Neural progenitor cell (in vitro differentiated cells): ENCODE data around the gene GAS1. TPM values are rescaled to one million over a fixed set of nuclear protein-coding genes. Genes with fewer than 3 reads are reported as not detected.

ENCODE experiments used
- DNase-seq: peaks from one replicate; pipeline ENCODE4 v3.0.0-alpha.2; 2016; ENCODE audit warnings: low spot score
- H2AFZ ChIP-seq: fragments of 200-600 bp; sonication (generic); replicated peaks from 2 replicates; pipeline ENCODE4 v1.6.1; 2016; ENCODE audit warnings: antibody characterized with exemption
- H3F3A ChIP-seq: fragments of 200-600 bp; sonication (generic); 2 replicates; pipeline ENCODE4 v1.6.1; 2016; ENCODE audit warnings: antibody characterized with exemption, low read depth
- H3K27ac ChIP-seq: fragments of 200-600 bp; sonication (generic); 2 replicates; pipeline ENCODE4 v1.5.1; 2016; ENCODE audit warnings: mild to moderate bottlenecking
- H3K27me3 ChIP-seq: fragments of 200-600 bp; sonication (generic); 2 replicates; pipeline ENCODE4 v1.6.1; 2016; ENCODE audit warnings: mild to moderate bottlenecking, moderate library complexity
- H3K36me3 ChIP-seq: fragments of 200-600 bp; sonication (generic); 2 replicates; pipeline ENCODE4 v1.5.1; 2016
- H3K4me1 ChIP-seq: fragments of 200-600 bp; sonication (generic); 2 replicates; pipeline ENCODE4 v1.6.1; 2016; ENCODE audit warnings: mixed run types
- H3K4me2 ChIP-seq: fragments of 200-600 bp; sonication (generic); 2 replicates; pipeline ENCODE4 v1.6.1; 2016
- H3K4me3 ChIP-seq: fragments of 200-600 bp; sonication (generic); 2 replicates; pipeline ENCODE4 v1.5.1; 2016
- H3K79me2 ChIP-seq: fragments of 200-600 bp; sonication (generic); 2 replicates; pipeline ENCODE4 v1.6.1; 2016; ENCODE audit warnings: low read depth
- H3K9ac ChIP-seq: fragments of 200-600 bp; sonication (generic); 2 replicates; pipeline ENCODE4 v1.6.1; 2016
- H3K9me3 ChIP-seq: fragments of 200-600 bp; sonication (generic); 2 replicates; pipeline ENCODE4 v1.5.1; 2016; ENCODE audit warnings: low read depth
- H4K20me1 ChIP-seq: fragments of 200-600 bp; sonication (generic); 2 replicates; pipeline ENCODE4 v1.6.1; 2016; ENCODE audit warnings: low read depth
- H3K27ac Mint-ChIP-seq: 3 replicates; pipeline ENCODE4 v1.8.0; 2021; ENCODE audit warnings: mixed read lengths
- H3K27me3 Mint-ChIP-seq: 2 replicates; pipeline ENCODE4 v1.8.0; 2022; ENCODE audit warnings: low read depth, mild to moderate bottlenecking, inconsistent platforms, moderate library complexity, mixed read lengths; ENCODE audit not compliant: insufficient read depth
- H3K36me3 Mint-ChIP-seq: 3 replicates; pipeline ENCODE4 v1.8.0; 2021; ENCODE audit warnings: mixed read lengths
- H3K4me1 Mint-ChIP-seq: 3 replicates; pipeline ENCODE4 v1.8.0; 2021; ENCODE audit warnings: mixed read lengths
- H3K4me3 Mint-ChIP-seq: 3 replicates; pipeline ENCODE4 v1.8.0; 2021; ENCODE audit warnings: mild to moderate bottlenecking, moderate library complexity, mixed read lengths
- H3K9me3 Mint-ChIP-seq: 3 replicates; pipeline ENCODE4 v1.8.0; 2020; ENCODE audit warnings: mixed read lengths
- EZH2 ChIP-seq: fragments of 200-600 bp; sonication (generic); IDR thresholded peaks from 2 replicates; pipeline ENCODE4 v1.6.1; 2017; ENCODE audit warnings: antibody characterized with exemption, mild to moderate bottlenecking, moderate library complexity
- EZH2phosphoT487 ChIP-seq: fragments of 200-600 bp; sonication (generic); IDR thresholded peaks from 2 replicates; pipeline ENCODE4 v1.6.1; 2017; ENCODE audit warnings: antibody characterized with exemption
- total RNA-seq: library from RNA; depleted of rRNA; stranded (reverse); fragments of >200 nt; gene quantifications from 2 replicates; pipeline ENCODE4 v1.2.3, GENCODE V29; 2015; ENCODE audit warnings: low replicate concordance
- TF ChIP-seq, protein P1 (sequence below): fragments of 200-600 bp; sonication (generic); IDR thresholded peaks from 2 replicates; pipeline ENCODE4 v1.5.1; 2017; ENCODE audit warnings: antibody characterized with exemption, mild to moderate bottlenecking

GAS1 gene
- total RNA-seq, 1 donor from 2014 or later, result 68.1 TPM

- TF ChIP-seq, protein P1, sequence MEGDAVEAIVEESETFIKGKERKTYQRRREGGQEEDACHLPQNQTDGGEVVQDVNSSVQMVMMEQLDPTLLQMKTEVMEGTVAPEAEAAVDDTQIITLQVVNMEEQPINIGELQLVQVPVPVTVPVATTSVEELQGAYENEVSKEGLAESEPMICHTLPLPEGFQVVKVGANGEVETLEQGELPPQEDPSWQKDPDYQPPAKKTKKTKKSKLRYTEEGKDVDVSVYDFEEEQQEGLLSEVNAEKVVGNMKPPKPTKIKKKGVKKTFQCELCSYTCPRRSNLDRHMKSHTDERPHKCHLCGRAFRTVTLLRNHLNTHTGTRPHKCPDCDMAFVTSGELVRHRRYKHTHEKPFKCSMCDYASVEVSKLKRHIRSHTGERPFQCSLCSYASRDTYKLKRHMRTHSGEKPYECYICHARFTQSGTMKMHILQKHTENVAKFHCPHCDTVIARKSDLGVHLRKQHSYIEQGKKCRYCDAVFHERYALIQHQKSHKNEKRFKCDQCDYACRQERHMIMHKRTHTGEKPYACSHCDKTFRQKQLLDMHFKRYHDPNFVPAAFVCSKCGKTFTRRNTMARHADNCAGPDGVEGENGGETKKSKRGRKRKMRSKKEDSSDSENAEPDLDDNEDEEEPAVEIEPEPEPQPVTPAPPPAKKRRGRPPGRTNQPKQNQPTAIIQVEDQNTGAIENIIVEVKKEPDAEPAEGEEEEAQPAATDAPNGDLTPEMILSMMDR, result peak; percentile 2
- TF ChIP-seq EZH2, result no peak
- peak overlapping the region; percentile 80 for H3K9ac ChIP-seq
- H3K4me3 Mint-ChIP-seq, result peak overlapping the region; percentile 89
Measured at GRCh38 chr9:86946201-86947145, 833 bp downstream of the GAS1 start.

DNA sequence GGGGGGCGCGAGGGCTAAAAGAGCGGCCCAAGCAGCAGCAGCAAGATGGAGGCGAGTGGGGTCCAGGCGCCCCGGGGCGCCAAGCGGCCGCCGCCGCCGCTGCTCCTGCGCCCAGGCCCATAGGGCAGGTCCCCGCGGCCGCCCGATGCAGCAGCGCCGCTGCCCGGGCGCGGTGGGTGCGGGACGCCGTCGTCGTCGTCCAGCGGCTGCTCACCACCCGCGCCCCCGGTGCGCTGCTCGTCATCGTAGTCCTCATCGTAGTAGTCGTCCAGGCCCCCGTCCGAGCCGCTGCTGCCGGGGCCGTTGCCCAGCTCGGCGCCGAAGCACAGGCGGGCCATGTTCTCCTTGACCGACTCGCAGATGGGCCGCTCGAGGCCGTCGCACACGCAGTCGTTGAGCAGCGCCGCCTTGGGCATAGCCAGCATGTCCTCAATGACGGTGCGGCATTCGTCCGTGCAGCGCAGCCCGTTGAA is 1.5 kb downstream of the GAS1 start:
- TF ChIP-seq, protein P1, result peak; percentile 10
- TF ChIP-seq EZH2phosphoT487, result no peak
- TF ChIP-seq EZH2, result no peak
- Histone ChIP-seq H2AFZ (no peak overlapping the region), H3K36me3 (peaks cover 5% of the 10 kb centered on the region), H3K9ac (peak overlapping the region; percentile 80), H3K79me2 (peaks cover 39% of the 10 kb centered on the region), H3K4me1 (peaks cover 46% of the 10 kb centered on the region), H4K20me1 (peaks cover 34% of the 10 kb centered on the region), H3F3A (peaks cover 66% of the 10 kb centered on the region), H3K27me3 (peaks cover 17% of the 10 kb centered on the region), H3K27ac (peak overlapping the region; percentile 97), H3K9me3 (no peaks in the 10 kb centered on the region), H3K4me2 (peak overlapping the region; percentile 98), H3K4me3 (peak overlapping the region; percentile 97)
- Mint-ChIP-seq H3K4me1 (peaks cover 56% of the 10 kb centered on the region), H3K36me3 (peaks cover 8% of the 10 kb centered on the region), H3K4me3 (peak overlapping the region; percentile 98), H3K27me3 (peaks cover 5% of the 10 kb centered on the region), H3K9me3 (peaks cover 10% of the 10 kb centered on the region), H3K27ac (peak overlapping the region; percentile 37)
- peak; percentile 63 for DNase-seq

More at GRCh38 chr9:86946201-86947145, 833 bp downstream of the GAS1 start:
- H3K36me3 Mint-ChIP-seq, result peaks cover 10% of the 10 kb centered on the region
- H3K27ac ChIP-seq, result peak overlapping the region; percentile 97
- H3K4me3 ChIP-seq, result peak overlapping the region; percentile 97
- peak overlapping the region; percentile 98 for H3K4me2 ChIP-seq
- peaks cover 39% of the 10 kb centered on the region for H3K79me2 ChIP-seq
- peaks cover 60% of the 10 kb centered on the region for H3F3A ChIP-seq
- H4K20me1 ChIP-seq, result peaks cover 34% of the 10 kb centered on the region
- no peak overlapping the region for H3K27ac Mint-ChIP-seq
- H3K36me3 ChIP-seq, result peaks cover 5% of the 10 kb centered on the region
- H3K27me3 ChIP-seq, result peaks cover 17% of the 10 kb centered on the region
- no peak overlapping the region for H2AFZ ChIP-seq
- H3K27me3 Mint-ChIP-seq, result peaks cover 5% of the 10 kb centered on the region
- peaks cover 39% of the 10 kb centered on the region for H3K4me1 ChIP-seq
- H3K9me3 Mint-ChIP-seq, result peaks cover 14% of the 10 kb centered on the region
- H3K9me3 ChIP-seq, result no peaks in the 10 kb centered on the region
- peak; percentile 85 for DNase-seq
- peaks cover 49% of the 10 kb centered on the region for H3K4me1 Mint-ChIP-seq

DNA sequence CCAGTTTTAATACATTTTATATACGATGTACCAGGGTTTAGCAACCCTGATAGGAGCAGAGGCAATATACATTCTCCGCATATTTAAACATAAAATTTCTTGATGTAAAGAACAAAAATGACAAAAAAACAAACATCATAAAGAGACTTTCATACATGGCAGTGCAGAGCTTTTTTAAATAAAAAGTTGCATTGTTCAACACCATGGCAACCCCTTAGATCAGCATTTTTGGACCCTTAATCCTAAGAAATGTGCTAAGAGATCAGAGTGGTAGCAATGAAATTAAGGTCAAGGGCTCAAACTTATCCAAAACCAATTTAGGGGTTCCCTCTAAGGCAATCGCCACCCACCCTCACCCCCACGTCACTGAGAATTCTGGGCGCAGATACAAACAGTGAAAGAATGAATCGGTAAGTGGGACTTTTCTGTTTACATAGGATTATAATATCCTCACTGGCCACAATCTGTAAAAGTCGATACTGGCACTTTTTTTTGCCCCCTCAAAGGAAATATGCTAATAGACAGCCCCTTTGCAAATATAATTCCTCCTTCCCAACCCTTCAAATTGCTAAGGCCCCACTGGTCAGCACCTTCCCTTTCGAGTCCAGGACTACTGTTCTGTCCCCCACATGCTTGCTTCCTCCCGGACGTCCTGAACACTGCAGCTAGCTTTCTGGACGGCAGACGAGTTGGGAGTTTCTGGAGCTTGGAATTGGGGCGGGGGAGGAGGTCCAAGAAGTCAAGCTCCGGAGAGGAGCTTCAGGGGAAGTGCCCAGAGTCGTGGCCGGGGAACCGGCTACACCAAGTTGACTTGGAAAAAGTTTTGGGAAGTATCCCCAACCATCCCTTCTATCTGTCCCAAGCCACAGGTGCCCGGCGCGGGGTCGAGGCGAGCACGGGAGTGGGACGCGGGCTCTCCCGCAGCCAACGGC is 2.2 kb downstream of the GAS1 start:
- H3K4me3 ChIP-seq, result peak overlapping the region; percentile 97
- H3K9ac ChIP-seq, result peak overlapping the region; percentile 56
- peaks cover 34% of the 10 kb centered on the region for H4K20me1 ChIP-seq
- H3K36me3 ChIP-seq, result peaks cover 5% of the 10 kb centered on the region
- H3K4me1 Mint-ChIP-seq, result peaks cover 62% of the 10 kb centered on the region
- peaks cover 8% of the 10 kb centered on the region for H3K36me3 Mint-ChIP-seq
- H2AFZ ChIP-seq, result no peak overlapping the region
- DNase-seq, result peak; percentile 54
- H3K27me3 Mint-ChIP-seq, result peaks cover 5% of the 10 kb centered on the region
- peak overlapping the region; percentile 98 for H3K4me2 ChIP-seq
- no peaks in the 10 kb centered on the region for H3K9me3 ChIP-seq
- peak overlapping the region; percentile 99 for H3K27ac Mint-ChIP-seq
- peak overlapping the region; percentile 98 for H3K4me3 Mint-ChIP-seq
- TF ChIP-seq EZH2 (no peak), EZH2phosphoT487 (no peak)
- TF ChIP-seq, protein P1, result no peak
- peaks cover 3% of the 10 kb centered on the region for H3K9me3 Mint-ChIP-seq
- peaks cover 53% of the 10 kb centered on the region for H3K4me1 ChIP-seq
- peaks cover 73% of the 10 kb centered on the region for H3F3A ChIP-seq
- peaks cover 13% of the 10 kb centered on the region for H3K27me3 ChIP-seq
- H3K27ac ChIP-seq, result peak overlapping the region; percentile 97
- peaks cover 39% of the 10 kb centered on the region for H3K79me2 ChIP-seq
